ENCODE data around the gene PAM.
"Not testable (repeated sequence)": the region's sequence is repeated elsewhere in the genome, so short reads cannot be mapped to it uniquely, and the experiment has no call there.

PAM gene

GRCh38 chr5:102946971-102947370 lies 191.9 kb downstream of the PAM start:
- DNase-seq, result no peak

DNA sequence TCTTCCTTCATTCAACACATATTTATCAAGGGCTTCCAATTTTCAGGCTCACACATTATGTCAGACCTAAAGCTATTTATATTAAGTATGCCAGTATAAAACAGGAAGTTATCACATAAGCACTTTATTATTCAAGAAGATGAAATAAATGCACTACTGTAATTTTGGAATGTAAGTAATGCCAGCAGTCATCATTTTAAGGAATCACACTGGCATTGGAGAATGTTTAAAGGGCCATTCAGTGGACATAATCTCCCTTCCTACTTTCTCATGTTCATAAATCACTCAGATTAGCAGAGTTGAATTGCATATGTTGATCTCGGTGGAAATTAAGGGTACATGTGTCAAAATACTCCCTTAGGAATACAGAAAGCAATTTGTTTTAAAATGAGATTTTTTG lies 200.4 kb downstream of the PAM start:
- no peak for DNase-seq

DNA sequence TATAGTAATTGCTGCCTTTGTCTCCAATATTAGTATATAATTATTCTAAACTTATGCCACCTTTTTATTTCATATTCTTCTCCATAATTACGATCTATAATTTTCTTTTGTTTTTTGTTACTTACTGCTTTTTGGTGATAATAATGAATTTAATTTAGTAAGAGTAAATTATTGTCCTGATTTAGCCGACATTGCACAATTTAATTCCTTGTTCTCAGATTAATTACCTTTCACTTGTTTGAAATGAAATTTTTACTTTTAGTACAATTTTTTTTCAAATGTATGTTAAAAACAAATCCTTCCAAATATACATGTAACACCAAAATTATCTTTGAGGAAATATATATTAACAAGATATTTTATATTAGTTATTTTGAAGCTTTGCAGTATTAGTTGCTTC lies 201.5 kb downstream of the PAM start:
- no peak for DNase-seq

DNA sequence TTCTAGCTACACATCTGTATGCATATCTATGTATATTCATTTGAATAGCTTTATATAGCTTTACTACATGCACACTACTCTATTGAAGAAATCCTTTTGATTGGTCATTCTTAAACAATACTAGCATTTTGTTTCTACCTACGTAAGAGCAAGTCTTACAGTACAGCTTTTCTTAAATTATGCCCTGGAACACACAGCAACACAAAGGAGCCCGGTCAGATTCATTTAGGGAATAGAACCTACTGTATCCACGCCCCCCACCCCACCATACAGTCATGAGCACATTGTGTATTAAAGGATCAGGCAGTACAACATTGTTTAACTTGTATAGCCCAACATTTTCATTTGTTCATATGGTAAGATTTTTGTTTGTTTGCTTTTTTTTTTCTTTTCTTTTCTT lies 202.0 kb downstream of the PAM start:
- DNase-seq, result no peak

DNA sequence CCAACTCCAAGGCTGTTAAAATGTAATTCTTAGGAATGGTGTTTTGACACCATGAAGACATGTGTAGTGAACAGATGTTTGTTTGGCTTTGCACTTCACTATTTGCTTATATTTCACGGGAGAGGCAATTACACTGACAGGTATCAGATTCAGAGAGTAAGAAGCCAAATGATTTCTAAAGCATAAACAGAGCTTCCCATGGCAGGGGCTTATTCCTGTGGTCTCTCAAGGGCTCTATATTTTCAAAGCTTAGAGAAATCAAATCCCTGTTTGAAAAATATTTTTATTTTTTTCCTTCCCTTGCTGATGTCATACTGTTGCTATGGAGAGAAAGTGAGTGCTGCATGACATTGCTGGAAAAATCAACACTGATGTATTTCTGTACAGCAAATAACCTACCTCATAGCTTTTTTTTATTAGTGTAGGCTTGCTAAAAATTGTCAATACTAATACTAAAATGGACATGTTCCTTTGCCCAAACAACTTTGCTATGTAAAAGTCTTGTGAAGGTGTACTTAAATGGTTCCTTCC lies 203.4 kb downstream of the PAM start:
- no peak for DNase-seq

GRCh38 chr5:102959055-102959454 lies 203.9 kb downstream of the PAM start:
- no peak for DNase-seq

GRCh38 chr5:102961671-102962070 lies 206.6 kb downstream of the PAM start:
- no peak for DNase-seq

- no peak for DNase-seq
Observed at GRCh38 chr5:102965653-102966052, 210.5 kb downstream of the PAM start.

GRCh38 chr5:102969641-102970040 lies 214.5 kb downstream of the PAM start:
- DNase-seq, result no peak

- no peak for DNase-seq
Observed at GRCh38 chr5:102971676-102972293, 216.7 kb downstream of the PAM start.

DNA sequence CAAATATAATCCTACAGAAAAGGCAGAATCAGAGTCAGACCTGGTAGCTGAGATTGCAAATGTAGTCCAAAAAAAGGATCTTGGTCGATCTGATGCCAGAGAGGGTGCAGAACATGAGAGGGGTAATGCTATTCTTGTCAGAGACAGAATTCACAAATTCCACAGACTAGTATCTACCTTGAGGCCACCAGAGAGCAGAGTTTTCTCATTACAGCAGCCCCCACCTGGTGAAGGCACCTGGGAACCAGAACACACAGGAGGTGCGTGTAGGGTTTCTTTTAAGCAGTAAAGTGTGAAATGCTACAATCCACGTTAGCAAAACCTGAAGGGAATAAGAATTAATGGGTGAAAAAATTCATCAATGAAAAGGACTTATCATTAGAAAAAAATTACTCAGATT lies 219.1 kb downstream of the PAM start:
- DNase-seq, result no peak

GRCh38 chr5:102975045-102975444 lies 219.9 kb downstream of the PAM start:
- DNase-seq, result peak; percentile 30

- DNase-seq, result no peak
Observed at GRCh38 chr5:102975457-102976182, 220.5 kb downstream of the PAM start.

GRCh38 chr5:102981957-102982635 lies 227.0 kb downstream of the PAM start:
- DNase-seq, result no peak

- no peak for DNase-seq
Observed at GRCh38 chr5:102986074-102986473, 231.0 kb downstream of the PAM start.

DNA sequence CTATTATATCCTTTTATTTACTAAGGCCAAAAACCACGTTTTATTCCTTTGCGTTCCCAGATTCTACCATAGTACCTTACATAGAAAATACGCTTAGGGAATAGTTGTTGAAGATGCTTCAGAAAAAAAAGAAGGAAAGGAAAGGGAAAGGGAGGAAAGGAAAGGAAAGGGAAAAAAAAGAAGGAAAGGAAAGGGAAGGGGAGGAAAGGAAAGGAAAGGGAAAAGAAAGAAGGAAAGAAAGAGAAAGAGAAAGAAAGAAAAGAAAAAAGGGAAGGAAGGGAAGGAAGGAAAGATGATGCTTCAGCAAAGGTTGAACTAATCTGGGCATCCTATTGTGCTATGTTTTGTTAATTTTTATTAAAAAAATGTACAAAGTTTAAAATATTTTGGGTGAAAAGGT lies 233.4 kb downstream of the PAM start:
- DNase-seq, result no peak

DNA sequence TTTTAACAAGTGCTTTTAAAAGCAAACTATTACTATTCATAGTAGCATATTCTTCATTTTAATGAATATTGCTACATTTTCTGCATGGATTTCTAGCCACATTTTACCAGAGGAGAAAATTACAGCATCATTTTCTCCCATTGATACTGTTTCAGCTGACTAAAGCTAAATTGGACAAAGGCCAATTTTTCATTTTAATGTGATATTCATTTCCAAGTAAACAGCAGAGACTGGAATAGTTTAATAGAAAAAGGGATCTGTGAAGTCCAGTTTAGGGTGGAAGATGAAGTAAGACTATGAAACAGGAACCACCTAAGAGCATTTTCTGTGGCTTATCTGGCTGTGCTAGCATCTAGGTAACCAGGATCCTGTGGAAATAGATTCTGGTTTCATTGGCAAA lies 236.7 kb downstream of the PAM start:
- DNase-seq, result no peak

DNA sequence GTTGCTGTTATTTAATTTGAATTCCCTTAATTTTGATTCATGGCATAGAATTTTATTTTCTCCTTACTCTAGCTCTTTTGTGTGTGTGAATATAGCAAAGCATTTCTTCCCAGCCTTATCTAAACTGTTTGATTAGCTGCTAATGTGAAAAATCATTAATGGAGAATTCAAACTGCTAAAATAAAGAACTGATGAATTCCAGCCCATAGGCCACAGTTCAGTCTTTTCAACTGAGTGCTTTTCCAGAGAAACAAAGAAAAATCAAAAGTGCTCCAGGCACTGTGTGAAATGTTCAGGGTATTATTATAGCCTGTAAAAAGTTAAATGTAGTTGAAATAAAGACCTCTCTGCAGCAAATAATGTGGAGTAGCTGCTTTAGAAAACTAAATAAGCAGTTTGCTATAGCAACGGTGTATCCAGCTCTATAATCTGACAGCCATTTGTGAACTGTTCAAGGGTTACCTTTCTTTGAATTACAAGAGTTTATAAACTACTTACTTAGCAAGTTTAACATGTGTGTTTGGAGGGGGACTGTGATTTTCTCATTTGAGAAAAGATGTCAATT lies 241.0 kb downstream of the PAM start:
- DNase-seq, result no peak

GRCh38 chr5:102998224-102998623 lies 243.1 kb downstream of the PAM start:
- no peak for DNase-seq

GRCh38 chr5:102999191-102999590 lies 244.1 kb downstream of the PAM start:
- DNase-seq, result no peak

DNA sequence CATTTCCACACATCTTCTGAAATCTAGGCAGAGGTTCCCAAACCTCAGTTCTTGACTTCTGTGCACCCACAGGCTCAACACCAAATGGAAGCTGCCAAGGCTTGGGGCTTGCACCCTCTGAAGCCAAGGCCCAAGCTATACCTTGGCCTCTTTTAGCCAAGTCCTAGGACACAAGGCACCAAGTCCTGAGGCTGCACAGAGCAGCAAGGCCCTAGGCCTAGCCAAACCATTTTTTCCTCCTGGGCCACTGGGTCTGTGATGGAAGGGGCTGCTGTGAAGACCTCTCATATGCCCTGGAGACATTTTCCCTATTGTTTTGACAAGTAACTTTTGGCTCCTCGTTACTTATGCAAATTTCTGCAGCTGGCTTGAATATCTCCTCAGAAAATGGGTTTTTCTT lies 244.5 kb downstream of the PAM start:
- not testable (repeated sequence) for DNase-seq

DNA sequence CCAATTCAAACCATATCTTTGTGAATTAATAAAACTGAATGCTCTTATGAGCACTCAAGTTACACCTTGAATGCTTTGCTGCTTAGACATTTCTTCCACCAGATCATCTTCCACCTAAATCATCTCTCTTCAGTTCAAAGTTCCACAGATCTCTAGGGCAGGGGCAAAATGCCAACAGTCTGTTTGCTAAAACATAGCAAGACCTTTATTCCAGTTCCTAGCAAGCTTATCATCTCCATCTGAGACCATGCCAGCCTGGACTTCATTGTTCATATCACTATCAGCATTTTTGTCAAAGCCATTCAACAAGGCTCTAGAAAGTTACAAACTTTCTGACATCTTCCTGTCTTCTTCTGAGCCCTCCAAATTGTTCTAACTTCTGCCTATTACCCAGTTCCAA lies 245.0 kb downstream of the PAM start:
- no peak for DNase-seq

- DNase-seq, result no peak
Observed at GRCh38 chr5:103003872-103004271, 248.8 kb downstream of the PAM start.

DNA sequence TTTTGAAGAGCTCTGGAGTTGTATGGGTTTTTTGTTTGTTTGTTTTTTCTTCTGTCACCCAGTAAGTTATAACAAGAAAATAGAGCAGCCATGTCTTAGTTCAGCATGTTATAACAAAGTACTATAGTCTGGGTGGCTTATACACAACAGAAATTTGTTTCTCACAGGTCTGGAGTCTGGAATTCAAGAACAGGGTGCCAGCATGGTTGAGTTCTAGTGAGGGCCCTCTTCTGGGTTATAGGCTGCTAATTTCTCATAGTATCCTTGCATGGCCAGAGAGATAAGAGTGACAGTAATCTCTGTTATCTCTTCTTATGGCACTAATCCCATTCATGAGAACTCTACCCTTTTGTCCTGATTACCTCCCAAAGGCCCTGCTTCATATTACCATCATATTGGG lies 250.2 kb downstream of the PAM start:
- no peak for DNase-seq

All from NCI-H1092 (cell line).